HepG2 (cell line): ENCODE measurements around the gene GUCA2B. TPM values are rescaled to one million over a fixed set of nuclear protein-coding genes. Genes with fewer than 3 reads are reported as not detected.

ENCODE experiments used
- ATAC-seq: fragments of 200-7000 bp; cut with Tn5 transposase; 3 replicates; pipeline ENCODE4 v1.9.1; 2020; ENCODE audit warnings: mild to moderate bottlenecking, moderate library complexity
- BruUV-seq: library from RNA; stranded (reverse); fragments of 400-500 nt; replicated peaks from 2 replicates; lab custom pipeline; 2021; lab: Mats Ljungman, UMichigan
- CTCF ChIA-PET: fragments of 300-600 bp; formaldehyde crosslinking; extraction: SDS; loops from one replicate; lab custom pipeline; 2021; ENCODE audit warnings: low total read pairs, inconsistent platforms, low intra/inter-chr PET ratio; lab: Yijun Ruan, JAX
- POLR2A ChIA-PET: fragments of 350-600 bp; sonication (Branson Sonifier 250); formaldehyde crosslinking; loops from one replicate; lab custom pipeline; 2020; ENCODE audit warnings: antibody characterized with exemption, inconsistent platforms; lab: Yijun Ruan, JAX
- DNase-seq: peaks from one replicate; pipeline ENCODE4 v3.0.0-alpha.2; 2015; ENCODE audit warnings: low spot score
- FAIRE-seq: peaks from 3 replicates; lab custom pipeline; 2011; peaks lifted over from hg19 to GRCh38; lab: Jason Lieb, UNC
- H2AFZ ChIP-seq: one replicate; pipeline ENCODE4 v1.6.1; 2011; ENCODE audit warnings: low read length, inconsistent platforms
- H3K27ac ChIP-seq: fragments of 300-600 bp; 3 replicates; pipeline ENCODE4 v1.8.0; 2011; ENCODE audit warnings: mixed run types, mild to moderate bottlenecking, mixed read lengths, low read length, inconsistent platforms; ENCODE audit not compliant: insufficient read depth; ENCODE audit errors: extremely low read length
- H3K27me3 ChIP-seq, 2 experiments: fragments of 200-600 bp in 1 of 2; 2 replicates in 1 of 2; 3 replicates in 1 of 2; pipeline versions ENCODE4 v1.6.0 to v1.8.0; 2011; ENCODE audit warnings: low read length in 2 of 2, mild to moderate bottlenecking in 2 of 2, moderate library complexity in 2 of 2, inconsistent platforms in 1 of 2; ENCODE audit not compliant: insufficient read depth in 2 of 2, control insufficient read depth in 1 of 2
- H3K36me3 ChIP-seq, 2 experiments: fragments of 200-600 bp in 1 of 2; replicated peaks in 1 of 2; 2 replicates in 1 of 2; 3 replicates in 1 of 2; pipeline versions ENCODE4 v1.5.1 to v1.8.0; 2011; ENCODE audit warnings: low read length in 2 of 2, inconsistent platforms in 1 of 2; ENCODE audit not compliant: insufficient read depth in 2 of 2, control insufficient read depth in 1 of 2
- H3K4me1 ChIP-seq: 2 replicates; pipeline ENCODE4 v1.5.1; 2012; ENCODE audit warnings: low read length, inconsistent platforms; ENCODE audit not compliant: insufficient read depth
- H3K4me2 ChIP-seq: 2 replicates; pipeline ENCODE4 v1.6.0; 2011; ENCODE audit warnings: low read depth, low read length, inconsistent platforms
- H3K4me3 ChIP-seq, 3 experiments: fragments of 200-600 bp in 1 of 3; sonication (generic), shearing (Covaris generic) in 1 of 3; replicated peaks in 1 of 3; 2 replicates each; pipeline ENCODE4 v1.5.1; 2011 to 2016; ENCODE audit warnings: low read length in 3 of 3, inconsistent platforms in 2 of 3, low read depth in 2 of 3, mild to moderate bottlenecking in 2 of 3, control low read depth in 1 of 3, mixed read lengths in 1 of 3; ENCODE audit not compliant: insufficient read depth in 1 of 3
- H3K79me2 ChIP-seq: one replicate; pipeline ENCODE4 v1.6.1; 2011; ENCODE audit warnings: low read length, inconsistent platforms; ENCODE audit not compliant: insufficient read depth
- H3K9ac ChIP-seq: 2 replicates; pipeline ENCODE4 v1.6.0; 2011; ENCODE audit warnings: mild to moderate bottlenecking, low read depth, low read length, inconsistent platforms; ENCODE audit not compliant: insufficient read depth
- H3K9me3 ChIP-seq: 2 replicates; pipeline ENCODE4 v1.5.1; 2012; ENCODE audit warnings: mild to moderate bottlenecking, low read length
- H4K20me1 ChIP-seq: 2 replicates; pipeline ENCODE4 v1.6.0; 2011; ENCODE audit warnings: inconsistent platforms, mild to moderate bottlenecking, low read length, moderate library complexity; ENCODE audit not compliant: insufficient read depth
- ERF ChIP-seq: IDR thresholded peaks from 2 replicates; pipeline ENCODE4 v1.6.1; 2018; ENCODE audit warnings: missing biosample characterization, missing genetic modification reagents
- EZH2 ChIP-seq: conservative IDR thresholded peaks from 2 replicates; pipeline ENCODE4 v1.6.1; 2012; ENCODE audit warnings: mild to moderate bottlenecking, low read depth, low read length, moderate library complexity
- HOXA5 ChIP-seq: sonication (generic); formaldehyde crosslinking; IDR thresholded peaks from 2 replicates; pipeline ENCODE4 v1.4.0; 2020; ENCODE audit warnings: missing genetic modification reagents
- NCOA5 ChIP-seq: sonication (generic); formaldehyde crosslinking; IDR thresholded peaks from 2 replicates; pipeline ENCODE4 v1.4.0; 2020; ENCODE audit warnings: missing genetic modification reagents
- NFYC ChIP-seq: IDR thresholded peaks from 2 replicates; pipeline ENCODE4 v1.6.1; 2016; ENCODE audit warnings: missing genetic modification reagents, missing compliant biosample characterization
- RARG ChIP-seq: sonication (generic); formaldehyde crosslinking; IDR thresholded peaks from 2 replicates; pipeline ENCODE4 v1.4.0; 2020; ENCODE audit warnings: low read depth, mild to moderate bottlenecking, missing genetic modification reagents
- TEAD3 ChIP-seq: optimal IDR thresholded peaks from 2 replicates; pipeline ENCODE3; 2016; ENCODE audit warnings: borderline replicate concordance
- ZNF337 ChIP-seq: sonication (generic); formaldehyde crosslinking; IDR thresholded peaks from 2 replicates; pipeline ENCODE4 v1.5.1; 2020; ENCODE audit warnings: missing genetic modification reagents, low read depth, mild to moderate bottlenecking, borderline replicate concordance
- ZNF766 ChIP-seq: sonication (generic); formaldehyde crosslinking; IDR thresholded peaks from 2 replicates; pipeline ENCODE4 v1.5.0; 2020; ENCODE audit warnings: missing genetic modification reagents, borderline replicate concordance
- WGBS: methylation state at CpG from one replicate; pipeline ENCODE4 v1.1.6; 2017; ENCODE audit warnings: low lambda C conversion rate; 5-methylcytosine and 5-hydroxymethylcytosine counted together
- in situ Hi-C: cut with HindIII; loops from 2 replicates; pipeline ENCODE4 v1.10.0; 2017; ENCODE audit warnings: low pct_unique_long_range_greater_than_20kb; ENCODE audit not compliant: extremely low pct_ligation_motif_present
- intact Hi-C: fragments of 100-400 bp; cut with micrococcal nuclease; formaldehyde crosslinking; loops from one replicate; pipeline ENCODE4 v1.10.0; 2022; ENCODE audit not compliant: unreplicated experiment
- polyA plus RNA-seq, 8 experiments: library from polyadenylated mRNA; depleted of rRNA in 3 of 8; stranded (reverse) in 7 of 8; unstranded in 1 of 8; fragments of >200 nt; fragmentation: Illumina TruSeq in 4 of 8; extraction: Trizol in 4 of 8; gene quantifications; 2 replicates each; pipeline versions ENCODE4 v1.2.1 to v1.2.3, GENCODE V29; 2011 to 2016; ENCODE audit warnings: low read depth in 4 of 8, missing spikeins in 1 of 8, mixed read lengths in 1 of 8; ENCODE audit not compliant: insufficient read depth in 1 of 8
- total RNA-seq, 5 experiments: library from RNA; depleted of rRNA; stranded (reverse); fragments of >200 nt; fragmentation: Illumina TruSeq; extraction: Trizol; gene quantifications; 2 replicates each; pipeline ENCODE4 v1.2.3, GENCODE V29; 2016; ENCODE audit warnings: low read depth in 1 of 5
- TF ChIP-seq, protein P1 (sequence below): sonication (generic); formaldehyde crosslinking; IDR thresholded peaks from 2 replicates; pipeline ENCODE4; 2020; ENCODE audit warnings: missing genetic modification reagents, mild to moderate bottlenecking, borderline replicate concordance
- TF ChIP-seq, protein P2 (sequence below): sonication (generic); formaldehyde crosslinking; IDR thresholded peaks from 2 replicates; pipeline ENCODE4 v1.9.0; 2021; ENCODE audit warnings: missing genetic modification reagents, borderline replicate concordance
- TF ChIP-seq, protein P3 (sequence below): sonication (generic); formaldehyde crosslinking; conservative IDR thresholded peaks from 2 replicates; pipeline ENCODE4 v1.4.0; 2020; ENCODE audit warnings: missing genetic modification reagents

GUCA2B gene
- total and polyA plus RNA-seq, 2 of the 13 experiments (the other 11 are each of a cell fraction or from before 2014, with no cell fraction given): not detected

DNA sequence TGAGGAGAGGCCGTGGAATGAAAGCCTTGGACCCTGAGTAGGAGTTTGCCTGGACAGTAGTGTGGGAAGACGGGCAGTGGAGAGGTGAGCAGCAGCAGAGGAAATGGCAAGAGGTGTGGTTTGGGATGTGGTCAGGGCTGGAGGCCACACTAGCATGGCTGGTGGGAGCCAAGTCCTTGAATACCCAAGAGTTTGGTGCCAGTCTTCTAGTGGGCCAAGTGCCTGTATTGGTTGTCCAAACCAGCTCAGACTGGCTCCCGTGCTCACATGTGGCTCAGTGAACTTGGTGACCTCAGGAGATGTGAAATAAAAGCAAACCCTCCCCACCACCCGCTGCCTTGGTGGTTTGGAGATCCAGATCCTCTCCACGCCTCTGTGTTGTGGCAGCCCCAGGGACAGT is 9.0 kb downstream of the GUCA2B start:
- Histone ChIP-seq H3K9ac (no peak overlapping the region), H3K27ac (no peak overlapping the region), H3K4me1 (peaks cover 44% of the 10 kb centered on the region), H3K4me3 (no peak overlapping the region), H3K4me2 (no peak overlapping the region), H4K20me1 (no peaks in the 10 kb centered on the region), H3K79me2 (no peaks in the 10 kb centered on the region), H3K36me3 (no peaks in the 10 kb centered on the region), H2AFZ (no peak overlapping the region), H3K9me3 (no peaks in the 10 kb centered on the region), H3K27me3 (peaks cover 0 to 16% of the 10 kb centered on the region in 2 experiments; a peak in 2 of 5 replicates)
- intact Hi-C loops: no loop called here
- no peak for ATAC-seq
- DNase-seq: no peak
- TF ChIP-seq, protein P1, sequence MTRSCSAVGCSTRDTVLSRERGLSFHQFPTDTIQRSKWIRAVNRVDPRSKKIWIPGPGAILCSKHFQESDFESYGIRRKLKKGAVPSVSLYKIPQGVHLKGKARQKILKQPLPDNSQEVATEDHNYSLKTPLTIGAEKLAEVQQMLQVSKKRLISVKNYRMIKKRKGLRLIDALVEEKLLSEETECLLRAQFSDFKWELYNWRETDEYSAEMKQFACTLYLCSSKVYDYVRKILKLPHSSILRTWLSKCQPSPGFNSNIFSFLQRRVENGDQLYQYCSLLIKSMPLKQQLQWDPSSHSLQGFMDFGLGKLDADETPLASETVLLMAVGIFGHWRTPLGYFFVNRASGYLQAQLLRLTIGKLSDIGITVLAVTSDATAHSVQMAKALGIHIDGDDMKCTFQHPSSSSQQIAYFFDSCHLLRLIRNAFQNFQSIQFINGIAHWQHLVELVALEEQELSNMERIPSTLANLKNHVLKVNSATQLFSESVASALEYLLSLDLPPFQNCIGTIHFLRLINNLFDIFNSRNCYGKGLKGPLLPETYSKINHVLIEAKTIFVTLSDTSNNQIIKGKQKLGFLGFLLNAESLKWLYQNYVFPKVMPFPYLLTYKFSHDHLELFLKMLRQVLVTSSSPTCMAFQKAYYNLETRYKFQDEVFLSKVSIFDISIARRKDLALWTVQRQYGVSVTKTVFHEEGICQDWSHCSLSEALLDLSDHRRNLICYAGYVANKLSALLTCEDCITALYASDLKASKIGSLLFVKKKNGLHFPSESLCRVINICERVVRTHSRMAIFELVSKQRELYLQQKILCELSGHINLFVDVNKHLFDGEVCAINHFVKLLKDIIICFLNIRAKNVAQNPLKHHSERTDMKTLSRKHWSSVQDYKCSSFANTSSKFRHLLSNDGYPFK (CRISPR knock-in tag): no peak
- no peak for TF ChIP-seq EZH2
- no peak for TF ChIP-seq ZNF766 (CRISPR knock-in tag)
- no peak for TF ChIP-seq NCOA5 (CRISPR knock-in tag)
- ChIA-PET POLR2A (no interaction called here), CTCF (no interaction called here)
- no TSS peak for BruUV-seq
- in situ Hi-C loops: no loop called here
- no peak for FAIRE-seq
- 29% methylated on average over 3 of the region's 5 CpGs for WGBS

DNA sequence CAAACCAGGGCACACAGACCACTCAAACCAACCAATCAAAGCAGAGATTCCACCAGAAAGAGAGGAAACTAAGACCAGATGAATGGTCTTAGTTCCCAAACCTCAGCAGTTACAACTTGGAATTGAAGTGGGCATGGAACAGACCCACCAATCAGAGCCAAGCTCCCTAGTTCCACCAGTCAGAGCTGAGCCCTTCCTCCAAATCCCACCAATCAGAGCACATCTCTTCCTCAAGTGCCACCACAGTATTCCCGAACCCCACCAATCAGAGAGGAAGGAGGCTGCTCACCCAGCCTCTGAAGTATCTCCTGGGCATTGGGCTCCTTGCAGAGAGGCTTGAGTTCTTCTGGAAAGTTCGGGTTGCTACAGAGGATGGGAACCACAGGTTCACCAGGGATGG is 9.9 kb downstream of the GUCA2B start:
- BruUV-seq: no TSS peak
- POLR2A ChIA-PET: no interaction called here
- H3K27ac ChIP-seq: no peak overlapping the region
- TF ChIP-seq NFYC (CRISPR knock-in tag) (peak; percentile 65), ERF (CRISPR knock-in tag) (no peak), ZNF337 (CRISPR knock-in tag) (no peak), TEAD3 (no peak), HOXA5 (CRISPR knock-in tag) (no peak), RARG (no peak)
- TF ChIP-seq, protein P2, sequence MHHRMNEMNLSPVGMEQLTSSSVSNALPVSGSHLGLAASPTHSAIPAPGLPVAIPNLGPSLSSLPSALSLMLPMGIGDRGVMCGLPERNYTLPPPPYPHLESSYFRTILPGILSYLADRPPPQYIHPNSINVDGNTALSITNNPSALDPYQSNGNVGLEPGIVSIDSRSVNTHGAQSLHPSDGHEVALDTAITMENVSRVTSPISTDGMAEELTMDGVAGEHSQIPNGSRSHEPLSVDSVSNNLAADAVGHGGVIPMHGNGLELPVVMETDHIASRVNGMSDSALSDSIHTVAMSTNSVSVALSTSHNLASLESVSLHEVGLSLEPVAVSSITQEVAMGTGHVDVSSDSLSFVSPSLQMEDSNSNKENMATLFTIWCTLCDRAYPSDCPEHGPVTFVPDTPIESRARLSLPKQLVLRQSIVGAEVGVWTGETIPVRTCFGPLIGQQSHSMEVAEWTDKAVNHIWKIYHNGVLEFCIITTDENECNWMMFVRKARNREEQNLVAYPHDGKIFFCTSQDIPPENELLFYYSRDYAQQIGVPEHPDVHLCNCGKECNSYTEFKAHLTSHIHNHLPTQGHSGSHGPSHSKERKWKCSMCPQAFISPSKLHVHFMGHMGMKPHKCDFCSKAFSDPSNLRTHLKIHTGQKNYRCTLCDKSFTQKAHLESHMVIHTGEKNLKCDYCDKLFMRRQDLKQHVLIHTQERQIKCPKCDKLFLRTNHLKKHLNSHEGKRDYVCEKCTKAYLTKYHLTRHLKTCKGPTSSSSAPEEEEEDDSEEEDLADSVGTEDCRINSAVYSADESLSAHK (CRISPR knock-in tag): no peak
- TF ChIP-seq, protein P3, sequence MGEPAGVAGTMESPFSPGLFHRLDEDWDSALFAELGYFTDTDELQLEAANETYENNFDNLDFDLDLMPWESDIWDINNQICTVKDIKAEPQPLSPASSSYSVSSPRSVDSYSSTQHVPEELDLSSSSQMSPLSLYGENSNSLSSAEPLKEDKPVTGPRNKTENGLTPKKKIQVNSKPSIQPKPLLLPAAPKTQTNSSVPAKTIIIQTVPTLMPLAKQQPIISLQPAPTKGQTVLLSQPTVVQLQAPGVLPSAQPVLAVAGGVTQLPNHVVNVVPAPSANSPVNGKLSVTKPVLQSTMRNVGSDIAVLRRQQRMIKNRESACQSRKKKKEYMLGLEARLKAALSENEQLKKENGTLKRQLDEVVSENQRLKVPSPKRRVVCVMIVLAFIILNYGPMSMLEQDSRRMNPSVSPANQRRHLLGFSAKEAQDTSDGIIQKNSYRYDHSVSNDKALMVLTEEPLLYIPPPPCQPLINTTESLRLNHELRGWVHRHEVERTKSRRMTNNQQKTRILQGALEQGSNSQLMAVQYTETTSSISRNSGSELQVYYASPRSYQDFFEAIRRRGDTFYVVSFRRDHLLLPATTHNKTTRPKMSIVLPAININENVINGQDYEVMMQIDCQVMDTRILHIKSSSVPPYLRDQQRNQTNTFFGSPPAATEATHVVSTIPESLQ (CRISPR knock-in tag): no peak

More for the DNA sequence above, 9.9 kb downstream of the GUCA2B start:
- Histone ChIP-seq H3K4me2 (no peak overlapping the region), H2AFZ (no peak overlapping the region), H3K4me3 (no peak overlapping the region), H4K20me1 (no peaks in the 10 kb centered on the region), H3K4me1 (peaks cover 44% of the 10 kb centered on the region), H3K79me2 (no peaks in the 10 kb centered on the region), H3K9me3 (no peaks in the 10 kb centered on the region), H3K36me3 (no peaks in the 10 kb centered on the region), H3K27me3 (peaks cover 0 to 16% of the 10 kb centered on the region in 2 experiments; a peak in 2 of 5 replicates), H3K9ac (no peak overlapping the region)
- in situ Hi-C loops: no loop called here
- 0% methylated on average over 1 of the region's 2 CpGs for WGBS
- CTCF ChIA-PET: no interaction called here
- peak; percentile 27 for DNase-seq
- FAIRE-seq: no peak
- ATAC-seq: peak; percentile 6; the same call in 2 of the 3 replicates
- intact Hi-C loops: no loop called here
